Karpas-422 (cell line): Measurements from ENCODE around the gene ZNF33A. TPM values are rescaled to one million over a fixed set of nuclear protein-coding genes. Genes with fewer than 3 reads are reported as not detected.

ENCODE experiments used
- DNase-seq: peaks from one replicate; pipeline ENCODE4 v3.0.0-alpha.2; 2015
- H2AFZ ChIP-seq: fragments of 200-600 bp; sonication (generic); 2 replicates; pipeline ENCODE4 v1.6.1; 2014; ENCODE audit warnings: antibody characterized with exemption, low read length, mixed read lengths
- H3K27ac ChIP-seq: fragments of 200-600 bp; sonication (generic); 2 replicates; pipeline ENCODE4 v1.5.1; 2014; ENCODE audit warnings: mild to moderate bottlenecking, low read length, moderate library complexity
- H3K27me3 ChIP-seq: fragments of 200-600 bp; sonication (generic); 2 replicates; pipeline ENCODE4 v1.6.1; 2014; ENCODE audit warnings: low read length, mixed read lengths
- H3K36me3 ChIP-seq: fragments of 200-600 bp; sonication (generic); 2 replicates; pipeline ENCODE4 v1.6.1; 2014; ENCODE audit warnings: low read length, mixed read lengths; ENCODE audit not compliant: insufficient read depth
- H3K4me1 ChIP-seq: fragments of 200-600 bp; sonication (generic); 2 replicates; pipeline ENCODE4 v1.6.1; 2014; ENCODE audit warnings: mild to moderate bottlenecking, low read length, mixed read lengths
- H3K4me2 ChIP-seq: fragments of 200-600 bp; sonication (generic); 2 replicates; pipeline ENCODE4 v1.6.1; 2014; ENCODE audit warnings: low read length, low read depth, mild to moderate bottlenecking; ENCODE audit not compliant: poor library complexity, severe bottlenecking
- H3K4me3 ChIP-seq: fragments of 200-600 bp; sonication (generic); 2 replicates; pipeline ENCODE4 v1.5.1; 2014; ENCODE audit warnings: mild to moderate bottlenecking, antibody characterized with exemption, low read length, mixed read lengths
- H3K79me2 ChIP-seq: fragments of 200-600 bp; sonication (generic); 2 replicates; pipeline ENCODE4 v1.6.1; 2014; ENCODE audit warnings: mild to moderate bottlenecking, low read length, mixed read lengths
- H3K9ac ChIP-seq: fragments of 200-600 bp; sonication (generic); 2 replicates; pipeline ENCODE4 v1.6.0; 2014; ENCODE audit warnings: low read length
- H3K9me2 ChIP-seq: fragments of 200-600 bp; sonication (generic), shearing (Covaris generic); replicated peaks from 2 replicates; pipeline ENCODE4 v1.6.0; 2014; ENCODE audit warnings: mild to moderate bottlenecking, low read length, moderate library complexity; ENCODE audit not compliant: insufficient read depth
- H3K9me3 ChIP-seq: fragments of 300-700, 200-600 bp; sonication (generic); 2 replicates; pipeline ENCODE4 v1.6.1; 2014; ENCODE audit warnings: low read length, mixed read lengths
- H4K20me1 ChIP-seq: fragments of 200-600 bp; sonication (generic); 2 replicates; pipeline ENCODE4 v1.6.1; 2014; ENCODE audit warnings: mild to moderate bottlenecking, antibody characterized with exemption, low read length, low read depth; ENCODE audit not compliant: insufficient read depth
- total RNA-seq: library from RNA; depleted of rRNA; stranded (reverse); fragments of >200 nt; shearing (Covaris generic); gene quantifications from 2 replicates; pipeline ENCODE4 v1.2.3, GENCODE V29; 2014; ENCODE audit warnings: low replicate concordance

The ZNF33A gene
- total RNA-seq, 1 experiment from 2014 or later, result 38.9 TPM

- DNase-seq, result no peak
- H3K4me2 ChIP-seq, result no peak overlapping the region
- no peaks in the 10 kb centered on the region for H3K4me1 ChIP-seq
- 0 out of 2 replicates have a peak, but pooled peaks cover 13% of the 10 kb centered on the region for H3K79me2 ChIP-seq
- H3K27ac ChIP-seq, result no peak overlapping the region
- H4K20me1 ChIP-seq, result no peaks in the 10 kb centered on the region
- H3K9me3 ChIP-seq, result no peaks in the 10 kb centered on the region
- H3K36me3 ChIP-seq, result peaks cover 51% of the 10 kb centered on the region
- H2AFZ ChIP-seq, result no peak overlapping the region
- no peaks in the 10 kb centered on the region for H3K27me3 ChIP-seq
- H3K4me3 ChIP-seq, result no peak overlapping the region
- no peak overlapping the region for H3K9ac ChIP-seq
- H3K9me2 ChIP-seq, result no peaks in the 10 kb centered on the region
Measured at GRCh38 chr10:38027986-38028385, 17.5 kb downstream of the ZNF33A start.

GRCh38 chr10:38032886-38033285, 22.4 kb downstream of the ZNF33A start:
- Histone ChIP-seq H3K36me3 (peaks cover 36% of the 10 kb centered on the region), H3K9me3 (no peaks in the 10 kb centered on the region), H3K27me3 (no peaks in the 10 kb centered on the region), H2AFZ (no peak overlapping the region), H3K79me2 (0 out of 2 replicates have a peak, but pooled peaks cover 3% of the 10 kb centered on the region), H3K27ac (no peak overlapping the region), H3K9ac (no peak overlapping the region), H4K20me1 (no peaks in the 10 kb centered on the region), H3K9me2 (no peaks in the 10 kb centered on the region), H3K4me3 (no peak overlapping the region), H3K4me1 (no peaks in the 10 kb centered on the region), H3K4me2 (no peak overlapping the region)
- no peak for DNase-seq

- H3K4me2 ChIP-seq, result peak overlapping the region; percentile 38
- H3K36me3 ChIP-seq, result peaks cover 61% of the 10 kb centered on the region
- H3K4me1 ChIP-seq, result peaks cover 2% of the 10 kb centered on the region; the same call in 1 of the 2 replicates
- H3K9ac ChIP-seq, result no peak overlapping the region
- H4K20me1 ChIP-seq, result no peaks in the 10 kb centered on the region
- peaks cover 35% of the 10 kb centered on the region for H3K79me2 ChIP-seq
- no peaks in the 10 kb centered on the region for H3K9me2 ChIP-seq
- H3K27me3 ChIP-seq, result no peaks in the 10 kb centered on the region
- no peak overlapping the region; the same call in 1 of the 2 replicates for H3K27ac ChIP-seq
- H3K4me3 ChIP-seq, result 0 out of 2 replicates have a peak overlapping the region, but pooled peaks have one; percentile 21
- no peak overlapping the region for H2AFZ ChIP-seq
- H3K9me3 ChIP-seq, result peaks cover 5% of the 10 kb centered on the region; the same call in 1 of the 2 replicates
- peak; percentile 46 for DNase-seq
Measured at GRCh38 chr10:38038107-38038931, 27.8 kb downstream of the ZNF33A start.

- Histone ChIP-seq H3K4me1 (peaks cover 2% of the 10 kb centered on the region; the same call in 1 of the 2 replicates), H2AFZ (no peak overlapping the region), H3K9me2 (no peaks in the 10 kb centered on the region), H3K4me3 (0 out of 2 replicates have a peak overlapping the region, but pooled peaks have one; percentile 21), H3K9me3 (peaks cover 5% of the 10 kb centered on the region; the same call in 1 of the 2 replicates), H3K27me3 (no peaks in the 10 kb centered on the region), H3K79me2 (peaks cover 35% of the 10 kb centered on the region), H3K27ac (no peak overlapping the region; the same call in 1 of the 2 replicates), H3K36me3 (peaks cover 64% of the 10 kb centered on the region), H4K20me1 (no peaks in the 10 kb centered on the region), H3K4me2 (no peak overlapping the region), H3K9ac (no peak overlapping the region)
- DNase-seq, result no peak
Measured at GRCh38 chr10:38038932-38039245, 28.4 kb downstream of the ZNF33A start.

- Histone ChIP-seq H3K27ac (no peak overlapping the region), H3K79me2 (peaks cover 37% of the 10 kb centered on the region), H3K4me2 (no peak overlapping the region), H2AFZ (no peak overlapping the region), H3K9me3 (peaks cover 6% of the 10 kb centered on the region), H3K27me3 (no peaks in the 10 kb centered on the region), H3K4me3 (no peak overlapping the region), H4K20me1 (no peaks in the 10 kb centered on the region), H3K9me2 (no peaks in the 10 kb centered on the region), H3K36me3 (peaks cover 61% of the 10 kb centered on the region), H3K4me1 (peaks cover under 1% of the 10 kb centered on the region; the same call in 1 of the 2 replicates), H3K9ac (no peak overlapping the region)
- no peak for DNase-seq
Measured at GRCh38 chr10:38043516-38043915, 33.0 kb downstream of the ZNF33A start.

- Histone ChIP-seq H3K9me2 (no peaks in the 10 kb centered on the region), H3K4me2 (no peak overlapping the region), H4K20me1 (no peaks in the 10 kb centered on the region), H3K4me1 (no peaks in the 10 kb centered on the region), H3K4me3 (no peak overlapping the region), H2AFZ (no peak overlapping the region), H3K9ac (no peak overlapping the region), H3K9me3 (peaks cover 6% of the 10 kb centered on the region), H3K36me3 (peaks cover 56% of the 10 kb centered on the region), H3K79me2 (peaks cover 21% of the 10 kb centered on the region), H3K27me3 (no peaks in the 10 kb centered on the region), H3K27ac (no peak overlapping the region)
- no peak for DNase-seq
Measured at GRCh38 chr10:38045129-38045528, 34.7 kb downstream of the ZNF33A start.

- Histone ChIP-seq H3K9ac (no peak overlapping the region), H3K27me3 (no peaks in the 10 kb centered on the region), H3K79me2 (peaks cover 7% of the 10 kb centered on the region; the same call in 1 of the 2 replicates), H4K20me1 (no peaks in the 10 kb centered on the region), H2AFZ (no peak overlapping the region), H3K4me3 (no peak overlapping the region), H3K9me2 (no peaks in the 10 kb centered on the region), H3K27ac (no peak overlapping the region), H3K4me1 (no peaks in the 10 kb centered on the region), H3K4me2 (no peak overlapping the region), H3K36me3 (peaks cover 47% of the 10 kb centered on the region), H3K9me3 (peaks cover 13% of the 10 kb centered on the region)
- no peak for DNase-seq
Measured at GRCh38 chr10:38047666-38048065, 37.2 kb downstream of the ZNF33A start.

GRCh38 chr10:38050212-38050611, 39.7 kb downstream of the ZNF33A start:
- H3K27ac ChIP-seq, result no peak overlapping the region
- no peak overlapping the region for H2AFZ ChIP-seq
- H3K9me3 ChIP-seq, result peaks cover 27% of the 10 kb centered on the region
- H3K79me2 ChIP-seq, result 0 out of 2 replicates have a peak, but pooled peaks cover 3% of the 10 kb centered on the region
- no peaks in the 10 kb centered on the region for H3K27me3 ChIP-seq
- H4K20me1 ChIP-seq, result no peaks in the 10 kb centered on the region
- no peaks in the 10 kb centered on the region for H3K4me1 ChIP-seq
- peaks cover 56% of the 10 kb centered on the region for H3K36me3 ChIP-seq
- no peak overlapping the region for H3K4me3 ChIP-seq
- DNase-seq, result no peak
- no peak overlapping the region for H3K4me2 ChIP-seq
- H3K9me2 ChIP-seq, result no peaks in the 10 kb centered on the region
- no peak overlapping the region for H3K9ac ChIP-seq
